Measurements from ENCODE around the gene LIN7B.
"Not testable (repeated sequence)": the region's sequence is repeated elsewhere in the genome, so short reads cannot be mapped to it uniquely, and the experiment has no call there.

The LIN7B gene

GRCh38 chr19:49113762-49114629, at the start of gene LIN7B:
LIN7B (plus strand) TSS chr19:49114370; CDS start chr19:49114405, 35 bp downstream.
- DNase-seq (ENCODE audit: low read depth in 2 of 2), result peak; percentile 43 to 44

- DNase-seq (ENCODE audit: low read depth in 2 of 2), result no peak
Measured at GRCh38 chr19:49064768-49065611, 49.2 kb upstream of the LIN7B start, which contains the start of gene NTF4. NTF4 (minus strand) TSS chr19:49064818; CDS start chr19:49061997, 2,821 bp downstream.

- DNase-seq (ENCODE audit: low read depth in 2 of 2), result no peak
Measured at GRCh38 chr19:49065905-49066512, 48.2 kb upstream of the LIN7B start.

- no peak for DNase-seq (ENCODE audit: low read depth in 2 of 2)
Measured at GRCh38 chr19:49067554-49067953, 46.6 kb upstream of the LIN7B start.

GRCh38 chr19:49069026-49069425, 45.1 kb upstream of the LIN7B start:
- DNase-seq (ENCODE audit: low read depth in 2 of 2), result no peak

GRCh38 chr19:49070416-49070815, 43.8 kb upstream of the LIN7B start:
- no peak for DNase-seq (ENCODE audit: low read depth in 2 of 2)

- no peak for DNase-seq (ENCODE audit: low read depth in 2 of 2)
Measured at GRCh38 chr19:49071860-49072547, 42.2 kb upstream of the LIN7B start.

GRCh38 chr19:49073514-49074378, 40.4 kb upstream of the LIN7B start:
- no peak for DNase-seq (ENCODE audit: low read depth in 2 of 2)

- DNase-seq (ENCODE audit: low read depth in 2 of 2), result not testable (repeated sequence)
Measured at GRCh38 chr19:49074869-49075268, 39.3 kb upstream of the LIN7B start.

GRCh38 chr19:49080392-49080791, 33.8 kb upstream of the LIN7B start:
- DNase-seq (ENCODE audit: low read depth in 2 of 2), result no peak

GRCh38 chr19:49081273-49081672, 32.9 kb upstream of the LIN7B start:
- no peak for DNase-seq (ENCODE audit: low read depth in 2 of 2)

- DNase-seq (ENCODE audit: low read depth in 2 of 2), result no peak
Measured at GRCh38 chr19:49084206-49085019, 29.8 kb upstream of the LIN7B start.

GRCh38 chr19:49085020-49085867, 28.9 kb upstream of the LIN7B start, which contains the start of gene SNRNP70:
SNRNP70 (plus strand) TSS chr19:49085451; CDS start chr19:49086415, 964 bp downstream.
- peak; percentile 98 for DNase-seq (ENCODE audit: low read depth in 2 of 2)

- no peak for DNase-seq (ENCODE audit: low read depth in 2 of 2)
Measured at GRCh38 chr19:49085868-49086232, 28.3 kb upstream of the LIN7B start.

- no peak for DNase-seq (ENCODE audit: low read depth in 2 of 2)
Measured at GRCh38 chr19:49086296-49086695, 27.9 kb upstream of the LIN7B start.

- DNase-seq (ENCODE audit: low read depth in 2 of 2), result no peak
Measured at GRCh38 chr19:49091391-49092038, 22.7 kb upstream of the LIN7B start.

- DNase-seq (ENCODE audit: low read depth in 2 of 2), result no peak
Measured at GRCh38 chr19:49092686-49093085, 21.5 kb upstream of the LIN7B start.
